Left kidney (tissue), 2 donors: ENCODE measurements around the gene MPRIP. TPM values are rescaled to one million over a fixed set of nuclear protein-coding genes. Genes with fewer than 3 reads are reported as not detected.
"Not testable (repeated sequence)": the region's sequence is repeated elsewhere in the genome, so short reads cannot be mapped to it uniquely, and the experiment has no call there.

ENCODE experiments used
- DNase-seq: peaks from one replicate; pipeline ENCODE4 v3.0.0-alpha.2; 2013
- polyA plus RNA-seq: library from polyadenylated mRNA; unstranded; fragments of 120-200 nt; gene quantifications from one replicate; pipeline ENCODE4 v1.2.1, GENCODE V29; 2013; ENCODE audit not compliant: insufficient read length

Gene MPRIP
- polyA plus RNA-seq, 1 donor, result 169 TPM

- not testable (repeated sequence) for DNase-seq
Observed at GRCh38 chr17:17010545-17011034, 31.7 kb upstream of the MPRIP start.

- not testable (repeated sequence) for DNase-seq
Observed at GRCh38 chr17:17011043-17011907, 31.0 kb upstream of the MPRIP start.

GRCh38 chr17:17013828-17014747, 28.2 kb upstream of the MPRIP start:
- DNase-seq, result not testable (repeated sequence)

GRCh38 chr17:17014748-17015124, 27.5 kb upstream of the MPRIP start:
- DNase-seq, result not testable (repeated sequence)

GRCh38 chr17:17015230-17015629, 27.0 kb upstream of the MPRIP start:
- no peak for DNase-seq

GRCh38 chr17:17016199-17017197, 25.8 kb upstream of the MPRIP start:
- DNase-seq, result not testable (repeated sequence)

- no peak for DNase-seq
Observed at GRCh38 chr17:17017343-17018014, 24.8 kb upstream of the MPRIP start.

- no peak for DNase-seq
Observed at GRCh38 chr17:17018021-17018441, 24.2 kb upstream of the MPRIP start.

- no peak for DNase-seq
Observed at GRCh38 chr17:17018612-17019429, 23.4 kb upstream of the MPRIP start.

GRCh38 chr17:17019430-17019762, 22.9 kb upstream of the MPRIP start:
- no peak for DNase-seq

GRCh38 chr17:17019891-17020456, 22.3 kb upstream of the MPRIP start:
- no peak for DNase-seq

- DNase-seq, result no peak
Observed at GRCh38 chr17:17020821-17021193, 21.4 kb upstream of the MPRIP start.

- no peak for DNase-seq
Observed at GRCh38 chr17:17021194-17021863, 20.9 kb upstream of the MPRIP start.

- no peak for DNase-seq
Observed at GRCh38 chr17:17022011-17022410, 20.2 kb upstream of the MPRIP start.

- no peak for DNase-seq
Observed at GRCh38 chr17:17022456-17022855, 19.8 kb upstream of the MPRIP start.

- no peak for DNase-seq
Observed at GRCh38 chr17:17024778-17025300, 17.4 kb upstream of the MPRIP start.

GRCh38 chr17:17025621-17026020, 16.6 kb upstream of the MPRIP start:
- no peak for DNase-seq

GRCh38 chr17:17026163-17026562, 16.1 kb upstream of the MPRIP start:
- no peak for DNase-seq
